PFSK-1 (cell line): ENCODE data around the gene MC1R.

Experiments
- FOXP2 ChIP-seq: optimal IDR thresholded peaks from 2 replicates; pipeline ENCODE3; 2011; ENCODE audit warnings: borderline replicate concordance, control low read depth, inconsistent platforms; ENCODE audit not compliant: insufficient read depth; ENCODE audit errors: extremely low read length, extremely low read depth
- POLR2AphosphoS5 ChIP-seq: IDR thresholded peaks from 2 replicates; pipeline ENCODE4 v1.6.1; 2012; ENCODE audit warnings: low read depth, mild to moderate bottlenecking, control low read depth, low read length, moderate library complexity
- REST ChIP-seq, 2 experiments: IDR thresholded peaks; 2 replicates each; pipeline versions ENCODE4 v1.6.1 to v1.8.0; 2011 to 2012; ENCODE audit warnings: low read depth in 2 of 2, low read length in 2 of 2, control low read depth in 1 of 2, inconsistent platforms in 1 of 2, mild to moderate bottlenecking in 1 of 2, moderate library complexity in 1 of 2; ENCODE audit not compliant: insufficient read depth in 1 of 2
- SIN3A ChIP-seq: IDR thresholded peaks from 2 replicates; pipeline ENCODE4 v1.6.1; 2012; ENCODE audit warnings: mild to moderate bottlenecking, low read length, moderate library complexity, borderline replicate concordance; ENCODE audit not compliant: insufficient read depth
- TAF1 ChIP-seq: IDR thresholded peaks from 2 replicates; pipeline ENCODE4 v1.6.1; 2012; ENCODE audit warnings: low read length, control low read depth, borderline replicate concordance; ENCODE audit not compliant: insufficient read depth

The MC1R gene

GRCh38 chr16:89892635-89893034 is 26.0 kb upstream of the MC1R start:
- TF ChIP-seq FOXP2 (no peak), SIN3A (no peak), TAF1 (no peak), REST (IDR thresholded peaks at IDR 0.05; ENCODE audit: insufficient read depth in 1 of 2, low read depth in 2 of 2, low read length in 2 of 2) (no peak), POLR2AphosphoS5 (no peak)

- TF ChIP-seq FOXP2 (no peak), POLR2AphosphoS5 (no peak), REST (IDR thresholded peaks at IDR 0.05; ENCODE audit: insufficient read depth in 1 of 2, low read depth in 2 of 2, low read length in 2 of 2) (no peak), TAF1 (no peak), SIN3A (no peak)
Observed at GRCh38 chr16:89893642-89894548, 24.8 kb upstream of the MC1R start.

GRCh38 chr16:89895482-89896250 is 23.0 kb upstream of the MC1R start:
- no peak for TF ChIP-seq TAF1
- no peak for TF ChIP-seq SIN3A
- no peak for TF ChIP-seq FOXP2
- no peak for TF ChIP-seq POLR2AphosphoS5
- TF ChIP-seq REST (IDR thresholded peaks at IDR 0.05; ENCODE audit: insufficient read depth in 1 of 2, low read depth in 2 of 2, low read length in 2 of 2): no peak

- no peak for TF ChIP-seq FOXP2
Observed at GRCh38 chr16:89897204-89897603, 21.5 kb upstream of the MC1R start.

- no peak for TF ChIP-seq SIN3A
- TF ChIP-seq POLR2AphosphoS5: no peak
Observed at GRCh38 chr16:89898201-89898967, 20.3 kb upstream of the MC1R start.
